DND-41 (cell line): ENCODE data around the gene CMBL.

Source experiments
- EZH2 ChIP-seq: IDR thresholded peaks from 3 replicates; pipeline ENCODE4 v1.6.1; 2012; ENCODE audit warnings: borderline replicate concordance, low read depth, mild to moderate bottlenecking, moderate library complexity, low read length, inconsistent platforms; ENCODE audit not compliant: severe bottlenecking
- TF ChIP-seq, protein P1 (sequence below): IDR thresholded peaks from 2 replicates; pipeline ENCODE4 v1.5.1; 2012; ENCODE audit warnings: borderline replicate concordance, low read length, moderate library complexity, mild to moderate bottlenecking; ENCODE audit not compliant: poor library complexity, severe bottlenecking; ENCODE audit errors: extremely low read depth

DNA sequence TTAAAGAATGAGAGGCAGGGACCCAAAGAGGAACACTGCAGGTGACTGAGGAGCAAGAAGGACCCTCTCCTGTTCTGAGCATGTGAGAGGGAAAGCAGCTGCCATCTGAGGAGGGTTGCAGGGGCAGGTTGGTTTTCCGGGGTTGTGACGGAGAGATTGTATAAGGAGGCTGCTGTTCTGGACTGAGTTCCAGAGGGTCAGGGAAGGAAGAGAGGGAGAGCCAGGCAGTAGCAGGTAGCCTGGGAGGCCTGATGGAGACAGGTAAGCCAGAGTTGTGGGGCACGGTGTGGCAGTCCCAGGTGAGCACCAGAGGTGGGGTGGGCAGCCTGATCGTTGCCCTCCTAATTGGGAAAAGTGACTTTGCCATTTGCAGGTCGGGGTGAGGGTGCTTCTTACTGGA, 47.8 kb downstream of the CMBL start:
- TF ChIP-seq, protein P1, sequence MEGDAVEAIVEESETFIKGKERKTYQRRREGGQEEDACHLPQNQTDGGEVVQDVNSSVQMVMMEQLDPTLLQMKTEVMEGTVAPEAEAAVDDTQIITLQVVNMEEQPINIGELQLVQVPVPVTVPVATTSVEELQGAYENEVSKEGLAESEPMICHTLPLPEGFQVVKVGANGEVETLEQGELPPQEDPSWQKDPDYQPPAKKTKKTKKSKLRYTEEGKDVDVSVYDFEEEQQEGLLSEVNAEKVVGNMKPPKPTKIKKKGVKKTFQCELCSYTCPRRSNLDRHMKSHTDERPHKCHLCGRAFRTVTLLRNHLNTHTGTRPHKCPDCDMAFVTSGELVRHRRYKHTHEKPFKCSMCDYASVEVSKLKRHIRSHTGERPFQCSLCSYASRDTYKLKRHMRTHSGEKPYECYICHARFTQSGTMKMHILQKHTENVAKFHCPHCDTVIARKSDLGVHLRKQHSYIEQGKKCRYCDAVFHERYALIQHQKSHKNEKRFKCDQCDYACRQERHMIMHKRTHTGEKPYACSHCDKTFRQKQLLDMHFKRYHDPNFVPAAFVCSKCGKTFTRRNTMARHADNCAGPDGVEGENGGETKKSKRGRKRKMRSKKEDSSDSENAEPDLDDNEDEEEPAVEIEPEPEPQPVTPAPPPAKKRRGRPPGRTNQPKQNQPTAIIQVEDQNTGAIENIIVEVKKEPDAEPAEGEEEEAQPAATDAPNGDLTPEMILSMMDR, result no peak
- TF ChIP-seq EZH2, result no peak
